HEK293 (cell line): ENCODE measurements around the gene MAGI2.

ENCODE experiments used
- KLF7 ChIP-seq: fragments of 450-650 bp; formaldehyde crosslinking; IDR thresholded peaks from 2 replicates; pipeline ENCODE4 v1.5.1; 2016; ENCODE audit warnings: missing biosample characterization, missing genetic modification characterization, borderline replicate concordance
- WT1 ChIP-seq: fragments of 450-650 bp; formaldehyde crosslinking; IDR thresholded peaks from 2 replicates; pipeline ENCODE4 v1.5.1; 2016; ENCODE audit warnings: missing biosample characterization, missing genetic modification characterization
- YY2 ChIP-seq: fragments of 450-650 bp; formaldehyde crosslinking; IDR thresholded peaks from 2 replicates; pipeline ENCODE4 v1.5.1; 2016; ENCODE audit warnings: missing biosample characterization, missing genetic modification characterization
- ZBTB1 ChIP-seq: fragments of 450-650 bp; formaldehyde crosslinking; IDR thresholded peaks from 2 replicates; pipeline ENCODE4 v1.5.1; 2016; ENCODE audit warnings: missing biosample characterization, missing genetic modification characterization
- ZBTB20 ChIP-seq: fragments of 450-650 bp; formaldehyde crosslinking; IDR thresholded peaks from 2 replicates; pipeline ENCODE4 v1.5.1; 2016; ENCODE audit warnings: missing biosample characterization, missing genetic modification characterization
- ZBTB7A ChIP-seq: fragments of 450-650 bp; formaldehyde crosslinking; IDR thresholded peaks from 2 replicates; pipeline ENCODE4 v1.5.1; 2016; ENCODE audit warnings: low read depth, missing biosample characterization, missing genetic modification characterization
- ZFP3 ChIP-seq: fragments of 450-650 bp; formaldehyde crosslinking; IDR thresholded peaks from 2 replicates; pipeline ENCODE4 v1.5.1; 2016; ENCODE audit warnings: low read depth, missing biosample characterization, missing genetic modification characterization
- ZIC2 ChIP-seq: fragments of 450-650 bp; formaldehyde crosslinking; IDR thresholded peaks from 2 replicates; pipeline ENCODE4 v1.5.1; 2016; ENCODE audit warnings: missing biosample characterization, missing genetic modification characterization
- ZNF138 ChIP-seq: fragments of 450-650 bp; formaldehyde crosslinking; IDR thresholded peaks from 2 replicates; pipeline ENCODE4 v1.5.1; 2016; ENCODE audit warnings: missing biosample characterization, missing genetic modification characterization, borderline replicate concordance
- ZNF146 ChIP-seq: fragments of 450-650 bp; formaldehyde crosslinking; IDR thresholded peaks from 2 replicates; pipeline ENCODE4 v1.5.1; 2016; ENCODE audit warnings: missing biosample characterization, missing genetic modification characterization
- ZNF24 ChIP-seq: fragments of 450-650 bp; formaldehyde crosslinking; IDR thresholded peaks from 2 replicates; pipeline ENCODE4 v1.5.1; 2016; ENCODE audit warnings: missing biosample characterization, missing genetic modification characterization
- ZNF335 ChIP-seq: fragments of 450-650 bp; formaldehyde crosslinking; conservative IDR thresholded peaks from 2 replicates; pipeline ENCODE4 v1.5.1; 2016; ENCODE audit warnings: missing biosample characterization, missing genetic modification characterization
- ZNF549 ChIP-seq: fragments of 450-650 bp; IDR thresholded peaks from 2 replicates; pipeline ENCODE4 v1.5.1; 2018; ENCODE audit warnings: missing biosample characterization, missing genetic modification characterization, mild to moderate bottlenecking, inconsistent platforms, moderate library complexity
- ZNF555 ChIP-seq: fragments of 450-650 bp; formaldehyde crosslinking; conservative IDR thresholded peaks from 2 replicates; pipeline ENCODE4 v1.5.1; 2017; ENCODE audit warnings: missing biosample characterization, mild to moderate bottlenecking, missing genetic modification characterization, inconsistent platforms
- ZNF561 ChIP-seq: fragments of 450-650 bp; IDR thresholded peaks from 2 replicates; pipeline ENCODE4 v1.5.1; 2018; ENCODE audit warnings: missing biosample characterization, missing genetic modification characterization, borderline replicate concordance
- ZNF629 ChIP-seq: fragments of 450-650 bp; formaldehyde crosslinking; IDR thresholded peaks from 2 replicates; pipeline ENCODE4 v1.5.1; 2017; ENCODE audit warnings: missing biosample characterization, missing genetic modification characterization
- ZNF777 ChIP-seq: fragments of 450-650 bp; formaldehyde crosslinking; IDR thresholded peaks from 2 replicates; pipeline ENCODE4 v1.5.1; 2017; ENCODE audit warnings: missing biosample characterization, missing genetic modification characterization, borderline replicate concordance
- TF ChIP-seq, protein P1 (sequence below): fragments of 450-650 bp; formaldehyde crosslinking; IDR thresholded peaks from 2 replicates; pipeline ENCODE4 v1.5.1; 2016; ENCODE audit warnings: missing biosample characterization, missing genetic modification characterization
- TF ChIP-seq, protein P2 (sequence below): fragments of 450-650 bp; formaldehyde crosslinking; IDR thresholded peaks from 2 replicates; pipeline ENCODE4 v1.5.1; 2016; ENCODE audit warnings: missing biosample characterization, missing genetic modification characterization
- TF ChIP-seq, protein P3 (sequence below): fragments of 450-650 bp; formaldehyde crosslinking; IDR thresholded peaks from 2 replicates; pipeline ENCODE4 v1.5.1; 2016; ENCODE audit warnings: missing biosample characterization, missing genetic modification characterization, low read depth
- TF ChIP-seq, protein P4 (sequence below): fragments of 450-650 bp; formaldehyde crosslinking; IDR thresholded peaks from 2 replicates; pipeline ENCODE4 v1.5.1; 2016; ENCODE audit warnings: missing biosample characterization, missing genetic modification characterization
- TF ChIP-seq, protein P5 (sequence below): fragments of 450-650 bp; formaldehyde crosslinking; IDR thresholded peaks from 2 replicates; pipeline ENCODE4 v1.5.1; 2016; ENCODE audit warnings: missing biosample characterization, missing genetic modification characterization
- TF ChIP-seq, protein P6 (sequence below): fragments of 450-650 bp; formaldehyde crosslinking; IDR thresholded peaks from 2 replicates; pipeline ENCODE4 v1.5.1; 2016; ENCODE audit warnings: missing biosample characterization, missing genetic modification characterization
- TF ChIP-seq, protein P7 (sequence below): fragments of 450-650 bp; formaldehyde crosslinking; IDR thresholded peaks from 2 replicates; pipeline ENCODE4 v1.5.1; 2016; ENCODE audit warnings: missing biosample characterization, missing genetic modification characterization

The MAGI2 gene

DNA sequence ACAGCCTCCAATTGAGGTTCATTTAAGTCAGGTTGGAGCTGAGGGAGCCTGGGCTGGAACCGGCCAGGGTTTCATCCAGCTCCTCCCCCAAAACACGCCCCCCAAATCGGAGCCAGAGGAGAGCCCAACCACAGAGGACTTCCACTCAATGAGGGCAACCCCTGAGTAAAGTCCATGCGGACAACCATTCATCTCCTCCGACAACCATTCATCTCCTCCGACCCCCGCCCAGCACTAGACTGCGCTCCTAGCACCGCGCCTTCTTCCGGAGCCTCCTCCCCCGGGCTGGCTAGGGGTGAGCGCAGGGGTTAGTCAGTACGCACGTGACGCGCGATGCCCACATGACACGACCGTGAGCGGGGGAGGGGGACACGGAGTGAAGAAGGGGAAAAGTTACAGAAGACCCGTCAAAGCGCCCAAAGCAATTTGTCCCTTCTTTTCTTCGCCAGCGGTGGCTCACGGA, 1.4 kb downstream of the MAGI2 start (continued):
- TF ChIP-seq, protein P1, sequence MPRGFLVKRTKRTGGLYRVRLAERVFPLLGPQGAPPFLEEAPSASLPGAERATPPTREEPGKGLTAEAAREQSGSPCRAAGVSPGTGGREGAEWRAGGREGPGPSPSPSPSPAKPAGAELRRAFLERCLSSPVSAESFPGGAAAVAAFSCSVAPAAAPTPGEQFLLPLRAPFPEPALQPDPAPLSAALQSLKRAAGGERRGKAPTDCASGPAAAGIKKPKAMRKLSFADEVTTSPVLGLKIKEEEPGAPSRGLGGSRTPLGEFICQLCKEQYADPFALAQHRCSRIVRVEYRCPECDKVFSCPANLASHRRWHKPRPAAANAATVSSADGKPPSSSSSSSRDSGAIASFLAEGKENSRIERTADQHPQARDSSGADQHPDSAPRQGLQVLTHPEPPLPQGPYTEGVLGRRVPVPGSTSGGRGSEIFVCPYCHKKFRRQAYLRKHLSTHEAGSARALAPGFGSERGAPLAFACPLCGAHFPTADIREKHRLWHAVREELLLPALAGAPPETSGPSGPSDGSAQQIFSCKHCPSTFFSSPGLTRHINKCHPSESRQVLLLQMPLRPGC: no peak
- TF ChIP-seq, protein P2, sequence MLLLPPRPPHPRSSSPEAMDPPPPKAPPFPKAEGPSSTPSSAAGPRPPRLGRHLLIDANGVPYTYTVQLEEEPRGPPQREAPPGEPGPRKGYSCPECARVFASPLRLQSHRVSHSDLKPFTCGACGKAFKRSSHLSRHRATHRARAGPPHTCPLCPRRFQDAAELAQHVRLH (tag by site-specific recombination): no peak
- TF ChIP-seq ZNF335 (tag by site-specific recombination): no peak
- TF ChIP-seq ZNF561 (tag by site-specific recombination): no peak
- no peak for TF ChIP-seq ZNF549 (tag by site-specific recombination)
- TF ChIP-seq, protein P3, sequence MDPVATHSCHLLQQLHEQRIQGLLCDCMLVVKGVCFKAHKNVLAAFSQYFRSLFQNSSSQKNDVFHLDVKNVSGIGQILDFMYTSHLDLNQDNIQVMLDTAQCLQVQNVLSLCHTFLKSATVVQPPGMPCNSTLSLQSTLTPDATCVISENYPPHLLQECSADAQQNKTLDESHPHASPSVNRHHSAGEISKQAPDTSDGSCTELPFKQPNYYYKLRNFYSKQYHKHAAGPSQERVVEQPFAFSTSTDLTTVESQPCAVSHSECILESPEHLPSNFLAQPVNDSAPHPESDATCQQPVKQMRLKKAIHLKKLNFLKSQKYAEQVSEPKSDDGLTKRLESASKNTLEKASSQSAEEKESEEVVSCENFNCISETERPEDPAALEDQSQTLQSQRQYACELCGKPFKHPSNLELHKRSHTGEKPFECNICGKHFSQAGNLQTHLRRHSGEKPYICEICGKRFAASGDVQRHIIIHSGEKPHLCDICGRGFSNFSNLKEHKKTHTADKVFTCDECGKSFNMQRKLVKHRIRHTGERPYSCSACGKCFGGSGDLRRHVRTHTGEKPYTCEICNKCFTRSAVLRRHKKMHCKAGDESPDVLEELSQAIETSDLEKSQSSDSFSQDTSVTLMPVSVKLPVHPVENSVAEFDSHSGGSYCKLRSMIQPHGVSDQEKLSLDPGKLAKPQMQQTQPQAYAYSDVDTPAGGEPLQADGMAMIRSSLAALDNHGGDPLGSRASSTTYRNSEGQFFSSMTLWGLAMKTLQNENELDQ (tag by site-specific recombination): no peak
- TF ChIP-seq WT1 (tag by site-specific recombination): no peak
- peak; percentile 39; the same call in 1 of the 2 replicates for TF ChIP-seq ZBTB20 (tag by site-specific recombination)
- TF ChIP-seq YY2: no peak
- TF ChIP-seq, protein P4, sequence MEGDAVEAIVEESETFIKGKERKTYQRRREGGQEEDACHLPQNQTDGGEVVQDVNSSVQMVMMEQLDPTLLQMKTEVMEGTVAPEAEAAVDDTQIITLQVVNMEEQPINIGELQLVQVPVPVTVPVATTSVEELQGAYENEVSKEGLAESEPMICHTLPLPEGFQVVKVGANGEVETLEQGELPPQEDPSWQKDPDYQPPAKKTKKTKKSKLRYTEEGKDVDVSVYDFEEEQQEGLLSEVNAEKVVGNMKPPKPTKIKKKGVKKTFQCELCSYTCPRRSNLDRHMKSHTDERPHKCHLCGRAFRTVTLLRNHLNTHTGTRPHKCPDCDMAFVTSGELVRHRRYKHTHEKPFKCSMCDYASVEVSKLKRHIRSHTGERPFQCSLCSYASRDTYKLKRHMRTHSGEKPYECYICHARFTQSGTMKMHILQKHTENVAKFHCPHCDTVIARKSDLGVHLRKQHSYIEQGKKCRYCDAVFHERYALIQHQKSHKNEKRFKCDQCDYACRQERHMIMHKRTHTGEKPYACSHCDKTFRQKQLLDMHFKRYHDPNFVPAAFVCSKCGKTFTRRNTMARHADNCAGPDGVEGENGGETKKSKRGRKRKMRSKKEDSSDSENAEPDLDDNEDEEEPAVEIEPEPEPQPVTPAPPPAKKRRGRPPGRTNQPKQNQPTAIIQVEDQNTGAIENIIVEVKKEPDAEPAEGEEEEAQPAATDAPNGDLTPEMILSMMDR (tag by site-specific recombination): no peak
- TF ChIP-seq ZNF146: no peak
- TF ChIP-seq, protein P5, sequence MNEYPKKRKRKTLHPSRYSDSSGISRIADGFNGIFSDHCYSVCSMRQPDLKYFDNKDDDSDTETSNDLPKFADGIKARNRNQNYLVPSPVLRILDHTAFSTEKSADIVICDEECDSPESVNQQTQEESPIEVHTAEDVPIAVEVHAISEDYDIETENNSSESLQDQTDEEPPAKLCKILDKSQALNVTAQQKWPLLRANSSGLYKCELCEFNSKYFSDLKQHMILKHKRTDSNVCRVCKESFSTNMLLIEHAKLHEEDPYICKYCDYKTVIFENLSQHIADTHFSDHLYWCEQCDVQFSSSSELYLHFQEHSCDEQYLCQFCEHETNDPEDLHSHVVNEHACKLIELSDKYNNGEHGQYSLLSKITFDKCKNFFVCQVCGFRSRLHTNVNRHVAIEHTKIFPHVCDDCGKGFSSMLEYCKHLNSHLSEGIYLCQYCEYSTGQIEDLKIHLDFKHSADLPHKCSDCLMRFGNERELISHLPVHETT: peak; percentile 27; the same call in 1 of the 2 replicates
- peak; percentile 56 for TF ChIP-seq ZNF629 (tag by site-specific recombination)
- TF ChIP-seq ZBTB7A (tag by site-specific recombination): no peak
- no peak for TF ChIP-seq ZNF777
- TF ChIP-seq, protein P6, sequence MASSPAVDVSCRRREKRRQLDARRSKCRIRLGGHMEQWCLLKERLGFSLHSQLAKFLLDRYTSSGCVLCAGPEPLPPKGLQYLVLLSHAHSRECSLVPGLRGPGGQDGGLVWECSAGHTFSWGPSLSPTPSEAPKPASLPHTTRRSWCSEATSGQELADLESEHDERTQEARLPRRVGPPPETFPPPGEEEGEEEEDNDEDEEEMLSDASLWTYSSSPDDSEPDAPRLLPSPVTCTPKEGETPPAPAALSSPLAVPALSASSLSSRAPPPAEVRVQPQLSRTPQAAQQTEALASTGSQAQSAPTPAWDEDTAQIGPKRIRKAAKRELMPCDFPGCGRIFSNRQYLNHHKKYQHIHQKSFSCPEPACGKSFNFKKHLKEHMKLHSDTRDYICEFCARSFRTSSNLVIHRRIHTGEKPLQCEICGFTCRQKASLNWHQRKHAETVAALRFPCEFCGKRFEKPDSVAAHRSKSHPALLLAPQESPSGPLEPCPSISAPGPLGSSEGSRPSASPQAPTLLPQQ (tag by site-specific recombination): 0 out of 2 replicates have a peak, but pooled peaks have one; percentile 18
- TF ChIP-seq ZBTB1 (tag by site-specific recombination): no peak
- no peak for TF ChIP-seq ZNF138
- TF ChIP-seq ZIC2 (tag by site-specific recombination): no peak; the same call in 1 of the 2 replicates
- TF ChIP-seq ZNF555 (tag by site-specific recombination): no peak
- TF ChIP-seq, protein P7, sequence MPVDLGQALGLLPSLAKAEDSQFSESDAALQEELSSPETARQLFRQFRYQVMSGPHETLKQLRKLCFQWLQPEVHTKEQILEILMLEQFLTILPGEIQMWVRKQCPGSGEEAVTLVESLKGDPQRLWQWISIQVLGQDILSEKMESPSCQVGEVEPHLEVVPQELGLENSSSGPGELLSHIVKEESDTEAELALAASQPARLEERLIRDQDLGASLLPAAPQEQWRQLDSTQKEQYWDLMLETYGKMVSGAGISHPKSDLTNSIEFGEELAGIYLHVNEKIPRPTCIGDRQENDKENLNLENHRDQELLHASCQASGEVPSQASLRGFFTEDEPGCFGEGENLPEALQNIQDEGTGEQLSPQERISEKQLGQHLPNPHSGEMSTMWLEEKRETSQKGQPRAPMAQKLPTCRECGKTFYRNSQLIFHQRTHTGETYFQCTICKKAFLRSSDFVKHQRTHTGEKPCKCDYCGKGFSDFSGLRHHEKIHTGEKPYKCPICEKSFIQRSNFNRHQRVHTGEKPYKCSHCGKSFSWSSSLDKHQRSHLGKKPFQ: no peak; the same call in 1 of the 2 replicates
- TF ChIP-seq ZNF24 (tag by site-specific recombination): 0 out of 2 replicates have a peak, but pooled peaks have one; percentile 69
- no peak for TF ChIP-seq ZFP3
- no peak for TF ChIP-seq KLF7 (tag by site-specific recombination)
